Stimulated activated naive CD8-positive, alpha-beta T cell treated with anti-CD3 and anti-CD28 coated beads, Interleukin-15, amount 100 ng/mL, for 72 hours (primary cell): ENCODE measurements around the gene GAS1.
A peak's percentile ranks its signal among the peaks of the same experiment; 100 is the strongest.

Experiments used
- ATAC-seq: fragments of 150-1000 bp; cut with Tn5 transposase; 2 replicates; pipeline ENCODE4 v1.10.0; 2021; ENCODE audit warnings: mild to moderate bottlenecking, moderate library complexity
- DNase-seq, 2 donors: peaks; one replicate each; pipeline ENCODE4 v3.0.0; 2021 to 2022
- H3K27ac Mint-ChIP-seq, 2 donors: one replicate each; pipeline ENCODE4 v1.8.0; 2022; ENCODE audit warnings: mild to moderate bottlenecking in 2 of 2, mixed read lengths in 2 of 2, moderate library complexity in 2 of 2
- H3K27me3 Mint-ChIP-seq: one replicate; pipeline ENCODE4 v1.8.0; 2022; ENCODE audit warnings: mixed read lengths
- H3K4me1 Mint-ChIP-seq: one replicate; pipeline ENCODE4 v1.8.0; 2022; ENCODE audit warnings: mild to moderate bottlenecking, mixed read lengths
- H3K4me3 Mint-ChIP-seq, 2 donors: one replicate each; pipeline ENCODE4 v1.8.0; 2022; ENCODE audit warnings: mild to moderate bottlenecking in 2 of 2, mixed read lengths in 2 of 2, moderate library complexity in 1 of 2
- H3K9me3 Mint-ChIP-seq, 2 donors: one replicate each; pipeline ENCODE4 v1.8.0; 2022; ENCODE audit warnings: mixed read lengths in 2 of 2

Gene GAS1

GRCh38 chr9:86975036-86975435, 27.7 kb upstream of the GAS1 start:
- Mint-ChIP-seq H3K4me3 (no peak overlapping the region), H3K27ac (no peak overlapping the region), H3K27me3 (peaks cover 50% of the 10 kb centered on the region), H3K4me1 (no peaks in the 10 kb centered on the region), H3K9me3 (no peaks in the 10 kb centered on the region)
- ATAC-seq (no peak), DNase-seq (no peak)

GRCh38 chr9:86974421-86974820, 27.1 kb upstream of the GAS1 start:
- Mint-ChIP-seq H3K27me3 (peaks cover 53% of the 10 kb centered on the region), H3K4me3 (no peak overlapping the region), H3K4me1 (no peaks in the 10 kb centered on the region), H3K9me3 (no peaks in the 10 kb centered on the region), H3K27ac (no peak overlapping the region)
- no peak for DNase-seq
- ATAC-seq, result no peak

GRCh38 chr9:86971742-86972141, 24.4 kb upstream of the GAS1 start:
- Mint-ChIP-seq H3K27ac (peak overlapping the region in 1 of 2 donors; percentile 27), H3K27me3 (peaks cover 58% of the 10 kb centered on the region), H3K4me3 (no peak overlapping the region), H3K9me3 (no peaks in the 10 kb centered on the region), H3K4me1 (no peaks in the 10 kb centered on the region)
- no peak for ATAC-seq
- DNase-seq, result no peak

GRCh38 chr9:86968258-86968920, 21.1 kb upstream of the GAS1 start:
- DNase-seq (no peak), ATAC-seq (no peak)
- Mint-ChIP-seq H3K27ac (no peak overlapping the region), H3K27me3 (peaks cover 42% of the 10 kb centered on the region), H3K4me1 (no peaks in the 10 kb centered on the region), H3K9me3 (no peaks in the 10 kb centered on the region), H3K4me3 (no peak overlapping the region)

GRCh38 chr9:86966852-86967511, 19.7 kb upstream of the GAS1 start:
- Mint-ChIP-seq H3K9me3 (no peaks in the 10 kb centered on the region), H3K4me3 (no peak overlapping the region), H3K4me1 (no peaks in the 10 kb centered on the region), H3K27ac (no peak overlapping the region), H3K27me3 (peaks cover 28% of the 10 kb centered on the region)
- ATAC-seq (no peak), DNase-seq (no peak)

GRCh38 chr9:86965636-86966395, 18.5 kb upstream of the GAS1 start:
- DNase-seq (no peak), ATAC-seq (no peak)
- Mint-ChIP-seq H3K4me1 (no peaks in the 10 kb centered on the region), H3K9me3 (no peaks in the 10 kb centered on the region), H3K27ac (no peak overlapping the region), H3K27me3 (peaks cover 16% of the 10 kb centered on the region), H3K4me3 (no peak overlapping the region)

GRCh38 chr9:86962692-86963091, 15.4 kb upstream of the GAS1 start:
- H3K4me3 Mint-ChIP-seq, result no peak overlapping the region
- H3K4me1 Mint-ChIP-seq, result no peaks in the 10 kb centered on the region
- no peak for DNase-seq
- no peak overlapping the region for H3K27ac Mint-ChIP-seq
- H3K27me3 Mint-ChIP-seq, result no peaks in the 10 kb centered on the region
- ATAC-seq, result no peak
- H3K9me3 Mint-ChIP-seq, result no peaks in the 10 kb centered on the region

- ATAC-seq, result no peak
- H3K27ac Mint-ChIP-seq, result no peak overlapping the region
- no peaks in the 10 kb centered on the region for H3K4me1 Mint-ChIP-seq
- H3K27me3 Mint-ChIP-seq, result no peaks in the 10 kb centered on the region
- no peak for DNase-seq
- no peaks in the 10 kb centered on the region for H3K9me3 Mint-ChIP-seq
- no peak overlapping the region for H3K4me3 Mint-ChIP-seq
Observed at GRCh38 chr9:86960938-86961337, 13.6 kb upstream of the GAS1 start.

- no peaks in the 10 kb centered on the region for H3K9me3 Mint-ChIP-seq
- H3K27ac Mint-ChIP-seq, result no peak overlapping the region
- H3K27me3 Mint-ChIP-seq, result peaks cover 8% of the 10 kb centered on the region
- no peaks in the 10 kb centered on the region for H3K4me1 Mint-ChIP-seq
- H3K4me3 Mint-ChIP-seq, result no peak overlapping the region
- DNase-seq (no peak), ATAC-seq (no peak)
Observed at GRCh38 chr9:86958203-86958602, 10.9 kb upstream of the GAS1 start.

- peaks cover 0 to 13% of the 10 kb centered on the region in 2 donors for H3K9me3 Mint-ChIP-seq
- peaks cover 16% of the 10 kb centered on the region for H3K27me3 Mint-ChIP-seq
- H3K4me3 Mint-ChIP-seq, result no peak overlapping the region
- DNase-seq, result no peak
- no peaks in the 10 kb centered on the region for H3K4me1 Mint-ChIP-seq
- no peak for ATAC-seq
- no peak overlapping the region for H3K27ac Mint-ChIP-seq
Observed at GRCh38 chr9:86955561-86955960, 8.3 kb upstream of the GAS1 start.

- no peak for ATAC-seq
- Mint-ChIP-seq H3K27ac (no peak overlapping the region), H3K4me3 (no peak overlapping the region), H3K4me1 (no peaks in the 10 kb centered on the region), H3K9me3 (peaks cover 0 to 13% of the 10 kb centered on the region in 2 donors), H3K27me3 (peaks cover 16% of the 10 kb centered on the region)
- no peak for DNase-seq
Observed at GRCh38 chr9:86955042-86955441, 7.7 kb upstream of the GAS1 start.

GRCh38 chr9:86953181-86953580, 5.9 kb upstream of the GAS1 start:
- H3K4me1 Mint-ChIP-seq, result peaks cover 8% of the 10 kb centered on the region
- H3K27me3 Mint-ChIP-seq, result peaks cover 16% of the 10 kb centered on the region
- H3K27ac Mint-ChIP-seq, result peak overlapping the region in 1 of 2 donors; percentile 30
- ATAC-seq (no peak), DNase-seq (no peak)
- H3K4me3 Mint-ChIP-seq, result no peak overlapping the region
- peaks cover 0 to 13% of the 10 kb centered on the region in 2 donors for H3K9me3 Mint-ChIP-seq

- Mint-ChIP-seq H3K4me3 (peak overlapping the region; percentile 76 to 83), H3K9me3 (peaks cover 0 to 13% of the 10 kb centered on the region in 2 donors), H3K27me3 (peaks cover 37% of the 10 kb centered on the region), H3K27ac (peak overlapping the region in 1 of 2 donors; percentile 95), H3K4me1 (peaks cover 20% of the 10 kb centered on the region)
- DNase-seq (peak; percentile 64 to 69), ATAC-seq (peak; percentile 64)
Observed at GRCh38 chr9:86948074-86948929, 996 bp upstream of the GAS1 start.

- peak overlapping the region; percentile 79 to 84 for H3K4me3 Mint-ChIP-seq
- no peak overlapping the region for H3K27ac Mint-ChIP-seq
- DNase-seq (peak; percentile 69), ATAC-seq (peak; percentile 82)
- H3K9me3 Mint-ChIP-seq, result peaks cover 0 to under 1% of the 10 kb centered on the region in 2 donors
- H3K4me1 Mint-ChIP-seq, result peaks cover 20% of the 10 kb centered on the region
- H3K27me3 Mint-ChIP-seq, result peaks cover 46% of the 10 kb centered on the region
Observed at GRCh38 chr9:86946201-86947145, 833 bp downstream of the GAS1 start.
